ENCODE measurements around the gene ST8SIA6.
"Not testable (repeated sequence)": the region's sequence is repeated elsewhere in the genome, so short reads cannot be mapped to it uniquely, and the experiment has no call there.

The ST8SIA6 gene

GRCh38 chr10:17407047-17407446, 47.3 kb downstream of the ST8SIA6 start:
- no peak for DNase-seq (ENCODE audit: low read depth, low spot score)
- CTCF ChIA-PET, result interaction anchor here (0.7 to 4.9 kb wide), 4 partner anchors 12 to 574 kb away, joined by 3 to 42 read pairs (median 3); no protein-coding TSS in a partner anchor
- POLR2A ChIA-PET, result no interaction called here
- no peak overlapping the region for H3K4me3 ChIP-seq (ENCODE audit: low read depth, low read length)
- no peak for TF ChIP-seq CTCF (IDR thresholded peaks at IDR 0.05; ENCODE audit: insufficient read depth, low read length, missing control alignments)

- CTCF ChIA-PET, result interaction anchor here (0.7 to 4.9 kb wide), 4 partner anchors 13 to 574 kb away, joined by 3 to 42 read pairs (median 3); no protein-coding TSS in a partner anchor
- no peak for TF ChIP-seq CTCF (IDR thresholded peaks at IDR 0.05; ENCODE audit: insufficient read depth, low read length, missing control alignments)
- DNase-seq (ENCODE audit: low read depth, low spot score), result no peak
- H3K4me3 ChIP-seq (ENCODE audit: low read depth, low read length), result no peak overlapping the region
- POLR2A ChIA-PET, result no interaction called here
Observed at GRCh38 chr10:17406036-17406834, 48.2 kb downstream of the ST8SIA6 start.

- CTCF ChIA-PET, result no interaction called here
- H3K4me3 ChIP-seq (ENCODE audit: low read depth, low read length), result no peak overlapping the region
- POLR2A ChIA-PET, result no interaction called here
- no peak for TF ChIP-seq CTCF (IDR thresholded peaks at IDR 0.05; ENCODE audit: insufficient read depth, low read length, missing control alignments)
- DNase-seq (ENCODE audit: low read depth, low spot score), result no peak
Observed at GRCh38 chr10:17403161-17403560, 51.2 kb downstream of the ST8SIA6 start.

GRCh38 chr10:17402040-17402439, 52.4 kb downstream of the ST8SIA6 start:
- CTCF ChIA-PET; DNase-seq (ENCODE audit: low read depth, low spot score); POLR2A ChIA-PET; H3K4me3 ChIP-seq (ENCODE audit: low read depth, low read length): not testable (repeated sequence)

GRCh38 chr10:17396004-17396403, 58.4 kb downstream of the ST8SIA6 start:
- DNase-seq (ENCODE audit: low read depth, low spot score), result no peak
- CTCF ChIA-PET, result interaction anchor here (1.6 kb wide), 1 partner anchor 13 kb away, joined by 5 read pairs; no protein-coding TSS in a partner anchor
- no peak overlapping the region for H3K4me3 ChIP-seq (ENCODE audit: low read depth, low read length)
- POLR2A ChIA-PET, result no interaction called here
- no peak for TF ChIP-seq CTCF (IDR thresholded peaks at IDR 0.05; ENCODE audit: insufficient read depth, low read length, missing control alignments)

- POLR2A ChIA-PET, result no interaction called here
- TF ChIP-seq CTCF (IDR thresholded peaks at IDR 0.05; ENCODE audit: insufficient read depth, low read length, missing control alignments), result no peak
- CTCF ChIA-PET, result no interaction called here
- no peak overlapping the region for H3K4me3 ChIP-seq (ENCODE audit: low read depth, low read length)
- DNase-seq (ENCODE audit: low read depth, low spot score), result no peak
Observed at GRCh38 chr10:17394854-17395253, 59.5 kb downstream of the ST8SIA6 start.
